ENCODE results near the gene SLC39A12. TPM values are rescaled to one million over a fixed set of nuclear protein-coding genes. Genes with fewer than 3 reads are reported as not detected.

Gene SLC39A12
- total and polyA plus RNA-seq, 2 of the 13 experiments (the other 11 are each of a cell fraction or from before 2014, with no cell fraction given): not detected

- no peaks in the 10 kb centered on the region for H3K36me3 ChIP-seq (replicated peaks in 1 of 2; ENCODE audit: control insufficient read depth in 1 of 2, insufficient read depth in 2 of 2, low read length in 2 of 2)
- no peak overlapping the region for H3K9ac ChIP-seq (ENCODE audit: insufficient read depth, low read depth, low read length)
- H4K20me1 ChIP-seq (ENCODE audit: insufficient read depth, low read length): no peaks in the 10 kb centered on the region
- no peaks in the 10 kb centered on the region for H3K79me2 ChIP-seq (ENCODE audit: insufficient read depth, low read length)
- no peak overlapping the region for H2AFZ ChIP-seq (ENCODE audit: low read length)
- ATAC-seq: no peak
- H3K4me1 ChIP-seq (ENCODE audit: insufficient read depth, low read length): no peaks in the 10 kb centered on the region
- no TSS peak for BruUV-seq (replicated peaks)
- FAIRE-seq: no peak
- no peak overlapping the region for H3K4me3 ChIP-seq (replicated peaks in 1 of 3; ENCODE audit: insufficient read depth in 1 of 3, low read depth in 2 of 3, low read length in 3 of 3)
- DNase-seq (ENCODE audit: low spot score): no peak
- CTCF ChIA-PET (ENCODE audit: low intra/inter-chr PET ratio, low total read pairs): no interaction called here
- intact Hi-C loops (cut with micrococcal nuclease; ENCODE audit: unreplicated experiment) (no loop called here), in situ Hi-C loops (cut with HindIII; ENCODE audit: extremely low pct_ligation_motif_present, low pct_unique_long_range_greater_than_20kb) (no loop called here)
- no peaks in the 10 kb centered on the region for H3K27me3 ChIP-seq (ENCODE audit: control insufficient read depth in 1 of 2, insufficient read depth in 2 of 2, low read length in 2 of 2)
- whole genome bisulfite sequencing (ENCODE audit: low lambda C conversion rate): 0% methylated on average over 2 of the region's 2 CpGs
- H3K9me3 ChIP-seq (ENCODE audit: low read length): 0 out of 2 replicates have a peak, but pooled peaks cover 7% of the 10 kb centered on the region
- H3K4me2 ChIP-seq (ENCODE audit: low read depth, low read length): no peak overlapping the region
- H3K27ac ChIP-seq (ENCODE audit: extremely low read length, insufficient read depth, low read length): no peak overlapping the region
- POLR2A ChIA-PET: no interaction called here
- TF ChIP-seq, protein P1, sequence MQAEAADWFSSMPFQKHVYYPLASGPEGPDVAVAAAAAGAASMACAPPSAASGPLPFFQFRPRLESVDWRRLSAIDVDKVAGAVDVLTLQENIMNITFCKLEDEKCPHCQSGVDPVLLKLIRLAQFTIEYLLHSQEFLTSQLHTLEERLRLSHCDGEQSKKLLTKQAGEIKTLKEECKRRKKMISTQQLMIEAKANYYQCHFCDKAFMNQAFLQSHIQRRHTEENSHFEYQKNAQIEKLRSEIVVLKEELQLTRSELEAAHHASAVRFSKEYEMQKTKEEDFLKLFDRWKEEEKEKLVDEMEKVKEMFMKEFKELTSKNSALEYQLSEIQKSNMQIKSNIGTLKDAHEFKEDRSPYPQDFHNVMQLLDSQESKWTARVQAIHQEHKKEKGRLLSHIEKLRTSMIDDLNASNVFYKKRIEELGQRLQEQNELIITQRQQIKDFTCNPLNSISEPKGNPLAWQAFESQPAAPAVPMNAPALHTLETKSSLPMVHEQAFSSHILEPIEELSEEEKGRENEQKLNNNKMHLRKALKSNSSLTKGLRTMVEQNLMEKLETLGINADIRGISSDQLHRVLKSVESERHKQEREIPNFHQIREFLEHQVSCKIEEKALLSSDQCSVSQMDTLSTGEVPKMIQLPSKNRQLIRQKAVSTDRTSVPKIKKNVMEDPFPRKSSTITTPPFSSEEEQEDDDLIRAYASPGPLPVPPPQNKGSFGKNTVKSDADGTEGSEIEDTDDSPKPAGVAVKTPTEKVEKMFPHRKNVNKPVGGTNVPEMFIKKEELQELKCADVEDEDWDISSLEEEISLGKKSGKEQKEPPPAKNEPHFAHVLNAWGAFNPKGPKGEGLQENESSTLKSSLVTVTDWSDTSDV (CRISPR knock-in tag; IDR thresholded peaks at IDR 0.05): no peak
- TF ChIP-seq NFKBIZ (CRISPR knock-in tag; IDR thresholded peaks at IDR 0.05): no peak
- no peak for TF ChIP-seq ZNF580 (CRISPR knock-in tag; IDR thresholded peaks at IDR 0.05; ENCODE audit: borderline replicate concordance, low read depth)
- TF ChIP-seq, protein P2, sequence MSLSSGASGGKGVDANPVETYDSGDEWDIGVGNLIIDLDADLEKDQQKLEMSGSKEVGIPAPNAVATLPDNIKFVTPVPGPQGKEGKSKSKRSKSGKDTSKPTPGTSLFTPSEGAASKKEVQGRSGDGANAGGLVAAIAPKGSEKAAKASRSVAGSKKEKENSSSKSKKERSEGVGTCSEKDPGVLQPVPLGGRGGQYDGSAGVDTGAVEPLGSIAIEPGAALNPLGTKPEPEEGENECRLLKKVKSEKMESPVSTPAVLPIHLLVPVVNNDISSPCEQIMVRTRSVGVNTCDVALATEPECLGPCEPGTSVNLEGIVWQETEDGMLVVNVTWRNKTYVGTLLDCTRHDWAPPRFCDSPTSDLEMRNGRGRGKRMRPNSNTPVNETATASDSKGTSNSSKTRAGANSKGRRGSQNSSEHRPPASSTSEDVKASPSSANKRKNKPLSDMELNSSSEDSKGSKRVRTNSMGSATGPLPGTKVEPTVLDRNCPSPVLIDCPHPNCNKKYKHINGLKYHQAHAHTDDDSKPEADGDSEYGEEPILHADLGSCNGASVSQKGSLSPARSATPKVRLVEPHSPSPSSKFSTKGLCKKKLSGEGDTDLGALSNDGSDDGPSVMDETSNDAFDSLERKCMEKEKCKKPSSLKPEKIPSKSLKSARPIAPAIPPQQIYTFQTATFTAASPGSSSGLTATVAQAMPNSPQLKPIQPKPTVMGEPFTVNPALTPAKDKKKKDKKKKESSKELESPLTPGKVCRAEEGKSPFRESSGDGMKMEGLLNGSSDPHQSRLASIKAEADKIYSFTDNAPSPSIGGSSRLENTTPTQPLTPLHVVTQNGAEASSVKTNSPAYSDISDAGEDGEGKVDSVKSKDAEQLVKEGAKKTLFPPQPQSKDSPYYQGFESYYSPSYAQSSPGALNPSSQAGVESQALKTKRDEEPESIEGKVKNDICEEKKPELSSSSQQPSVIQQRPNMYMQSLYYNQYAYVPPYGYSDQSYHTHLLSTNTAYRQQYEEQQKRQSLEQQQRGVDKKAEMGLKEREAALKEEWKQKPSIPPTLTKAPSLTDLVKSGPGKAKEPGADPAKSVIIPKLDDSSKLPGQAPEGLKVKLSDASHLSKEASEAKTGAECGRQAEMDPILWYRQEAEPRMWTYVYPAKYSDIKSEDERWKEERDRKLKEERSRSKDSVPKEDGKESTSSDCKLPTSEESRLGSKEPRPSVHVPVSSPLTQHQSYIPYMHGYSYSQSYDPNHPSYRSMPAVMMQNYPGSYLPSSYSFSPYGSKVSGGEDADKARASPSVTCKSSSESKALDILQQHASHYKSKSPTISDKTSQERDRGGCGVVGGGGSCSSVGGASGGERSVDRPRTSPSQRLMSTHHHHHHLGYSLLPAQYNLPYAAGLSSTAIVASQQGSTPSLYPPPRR (CRISPR knock-in tag; IDR thresholded peaks at IDR 0.05; ENCODE audit: borderline replicate concordance): no peak
- no peak for TF ChIP-seq MIXL1 (CRISPR knock-in tag; IDR thresholded peaks at IDR 0.05)
- no peak for TF ChIP-seq ZNF558 (CRISPR knock-in tag; IDR thresholded peaks at IDR 0.05; ENCODE audit: borderline replicate concordance)
- no peak for TF ChIP-seq FLYWCH1 (CRISPR knock-in tag; IDR thresholded peaks at IDR 0.05)
- no peak for TF ChIP-seq KDM5B (CRISPR knock-in tag; IDR thresholded peaks at IDR 0.05; ENCODE audit: borderline replicate concordance)
- TF ChIP-seq, protein P3, sequence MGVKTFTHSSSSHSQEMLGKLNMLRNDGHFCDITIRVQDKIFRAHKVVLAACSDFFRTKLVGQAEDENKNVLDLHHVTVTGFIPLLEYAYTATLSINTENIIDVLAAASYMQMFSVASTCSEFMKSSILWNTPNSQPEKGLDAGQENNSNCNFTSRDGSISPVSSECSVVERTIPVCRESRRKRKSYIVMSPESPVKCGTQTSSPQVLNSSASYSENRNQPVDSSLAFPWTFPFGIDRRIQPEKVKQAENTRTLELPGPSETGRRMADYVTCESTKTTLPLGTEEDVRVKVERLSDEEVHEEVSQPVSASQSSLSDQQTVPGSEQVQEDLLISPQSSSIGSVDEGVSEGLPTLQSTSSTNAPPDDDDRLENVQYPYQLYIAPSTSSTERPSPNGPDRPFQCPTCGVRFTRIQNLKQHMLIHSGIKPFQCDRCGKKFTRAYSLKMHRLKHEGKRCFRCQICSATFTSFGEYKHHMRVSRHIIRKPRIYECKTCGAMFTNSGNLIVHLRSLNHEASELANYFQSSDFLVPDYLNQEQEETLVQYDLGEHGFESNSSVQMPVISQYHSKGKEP (CRISPR knock-in tag; IDR thresholded peaks at IDR 0.05): no peak
- no peak for TF ChIP-seq TFAP4 (IDR thresholded peaks at IDR 0.05; ENCODE audit: borderline replicate concordance, low read depth)
- no peak for TF ChIP-seq YEATS4 (CRISPR knock-in tag; IDR thresholded peaks at IDR 0.05; ENCODE audit: borderline replicate concordance)
Measured at GRCh38 chr10:18021725-18022480, 70.2 kb downstream of the SLC39A12 start.

Measured in HepG2 (cell line).